DMS153 treated with DMSO at 0.1 percent for 48 hours (cell line): Measurements from ENCODE around the gene EPS8.
A peak's percentile ranks its signal among the peaks of the same experiment; 100 is the strongest.

Experiments used
- DNase-seq: peaks from one replicate; lab custom pipeline; 2025; ENCODE audit not compliant: unreplicated experiment; lab: John Stamatoyannopoulos, UW

Gene EPS8

GRCh38 chr12:15721316-15722115 lies 67.7 kb downstream of the EPS8 start:
- DNase-seq: no peak

GRCh38 chr12:15720295-15720694 lies 68.9 kb downstream of the EPS8 start:
- DNase-seq: no peak

GRCh38 chr12:15719230-15719629 lies 70.0 kb downstream of the EPS8 start:
- peak; percentile 28 for DNase-seq

- DNase-seq: no peak
Measured at GRCh38 chr12:15717940-15718567, 71.1 kb downstream of the EPS8 start.

DNA sequence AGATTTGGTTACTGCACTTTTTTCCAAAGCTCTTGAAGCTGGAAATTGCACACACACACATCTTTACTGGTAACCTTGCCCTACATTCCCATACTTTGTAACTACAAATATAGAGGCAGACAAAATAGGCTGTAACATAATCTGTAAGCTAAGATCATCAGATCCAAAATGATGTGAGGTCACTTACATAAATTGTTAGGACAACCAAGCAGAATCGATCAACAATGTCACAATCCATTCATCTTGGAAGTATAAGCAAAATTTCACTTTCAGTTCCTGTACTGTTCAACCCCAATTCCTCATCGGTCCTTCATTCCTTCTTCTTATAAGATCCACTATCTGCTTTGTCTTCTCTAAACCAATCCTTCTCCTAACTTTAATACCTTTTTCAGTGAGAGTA lies 72.6 kb downstream of the EPS8 start:
- no peak for DNase-seq

DNA sequence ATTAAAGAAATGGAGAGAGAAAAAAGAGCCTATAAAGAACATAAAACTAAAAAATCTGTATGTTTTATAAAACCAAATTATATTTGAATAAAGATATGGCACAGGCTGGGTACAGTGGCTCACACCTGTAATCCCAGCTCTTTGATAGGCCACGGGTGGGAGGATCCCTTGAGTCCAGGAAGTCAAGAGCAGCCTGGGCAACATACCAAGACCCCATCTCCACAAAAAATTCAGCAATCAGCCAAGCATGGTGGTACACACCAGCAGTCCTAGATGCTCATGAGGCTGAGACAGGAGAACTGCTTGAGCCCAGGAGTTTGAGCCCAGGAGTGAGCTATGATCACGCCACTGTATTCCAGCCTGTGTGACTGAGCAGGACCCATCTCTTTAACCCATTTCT lies 74.9 kb downstream of the EPS8 start:
- DNase-seq: no peak

DNA sequence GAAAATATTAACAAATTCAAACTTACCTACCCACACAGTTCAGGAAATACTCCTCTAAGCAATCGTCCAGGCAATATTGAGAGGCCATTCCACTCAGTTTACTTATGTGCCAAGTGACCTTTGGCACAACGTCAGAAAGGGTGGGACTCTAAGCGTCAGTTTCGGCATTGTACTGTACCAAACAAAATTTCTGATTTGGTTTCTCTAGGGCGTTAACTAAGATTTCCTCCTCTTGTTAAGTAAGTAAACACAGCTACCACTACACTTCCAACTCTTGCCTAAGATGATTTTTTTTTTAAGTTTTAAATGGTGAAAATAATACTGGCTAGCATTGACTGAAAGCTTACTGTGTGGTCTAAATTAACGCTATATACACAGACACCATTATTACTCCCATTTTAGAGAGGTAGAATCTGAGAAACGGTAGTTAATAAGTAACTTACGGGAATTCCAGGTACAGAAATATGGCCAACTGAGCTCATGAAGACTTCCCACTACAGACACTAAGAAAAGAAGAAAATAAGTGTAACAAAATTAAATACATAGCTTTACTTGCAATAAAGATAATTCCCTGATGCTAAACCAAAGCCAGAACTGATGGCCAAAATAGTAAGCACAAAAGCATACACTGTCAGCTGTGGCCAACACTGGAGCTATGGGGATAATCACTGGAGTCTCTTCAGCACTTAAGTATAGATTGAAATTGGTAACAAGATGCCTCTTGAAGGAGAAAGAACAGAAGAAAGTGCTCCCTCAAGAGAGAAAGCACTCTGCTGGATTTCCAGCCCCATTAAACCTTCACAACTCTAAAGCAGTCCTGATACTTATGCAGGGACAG lies 76.1 kb downstream of the EPS8 start:
- DNase-seq: no peak

- DNase-seq: no peak
Measured at GRCh38 chr12:15712160-15712559, 77.0 kb downstream of the EPS8 start.

- no peak for DNase-seq
Measured at GRCh38 chr12:15710860-15711510, 78.2 kb downstream of the EPS8 start.

DNA sequence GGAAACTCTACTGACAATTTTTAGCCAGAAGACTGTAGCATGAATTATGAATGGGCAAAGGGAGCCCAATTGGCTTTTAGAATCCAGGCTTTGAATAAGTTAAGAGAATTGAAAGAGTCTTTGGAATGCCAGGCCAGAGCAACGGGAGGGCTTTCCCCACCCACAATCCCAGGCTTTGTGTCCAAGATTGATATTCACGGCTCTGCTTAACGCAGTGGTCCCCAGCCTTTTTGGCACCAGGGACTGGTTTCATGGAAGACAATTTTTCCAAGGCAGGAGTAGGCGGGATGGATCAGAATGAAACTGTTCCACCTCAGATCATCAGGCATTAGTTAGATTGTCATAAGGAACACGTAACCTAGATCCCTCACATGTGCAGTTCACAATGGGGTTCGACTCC lies 79.6 kb downstream of the EPS8 start:
- no peak for DNase-seq

- DNase-seq: no peak
Measured at GRCh38 chr12:15708396-15709076, 80.7 kb downstream of the EPS8 start.

DNA sequence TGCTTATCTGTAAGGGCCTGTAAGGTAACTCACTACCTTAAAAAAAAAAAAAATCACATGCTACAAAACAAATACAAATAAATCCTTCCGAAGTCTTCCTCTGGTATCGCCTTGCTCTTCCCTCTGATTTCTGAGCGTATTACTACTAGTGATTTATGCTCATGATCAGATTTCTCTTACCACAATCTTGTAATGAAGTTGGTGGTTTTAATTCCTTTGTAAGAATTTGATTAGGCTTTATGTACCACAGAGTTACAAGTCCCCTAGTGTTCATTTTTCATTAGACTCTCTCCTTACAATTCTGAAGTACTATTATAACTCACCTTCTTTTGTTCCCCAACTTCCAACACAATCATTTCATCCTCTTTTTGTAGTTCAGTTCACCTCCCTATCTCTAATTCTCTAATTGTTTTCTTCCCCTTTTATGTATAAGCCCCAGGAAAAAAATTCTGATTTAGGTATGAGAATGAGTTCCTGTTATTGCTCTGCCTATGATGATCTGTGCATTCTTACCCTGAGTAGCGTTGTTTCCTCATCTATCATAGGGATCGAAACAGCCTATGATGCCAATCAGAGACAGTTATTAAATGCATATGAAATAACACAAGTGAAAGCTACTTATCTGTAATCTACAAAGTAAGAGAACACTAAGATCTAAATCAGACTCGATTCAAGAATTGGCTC lies 81.5 kb downstream of the EPS8 start:
- DNase-seq: no peak

DNA sequence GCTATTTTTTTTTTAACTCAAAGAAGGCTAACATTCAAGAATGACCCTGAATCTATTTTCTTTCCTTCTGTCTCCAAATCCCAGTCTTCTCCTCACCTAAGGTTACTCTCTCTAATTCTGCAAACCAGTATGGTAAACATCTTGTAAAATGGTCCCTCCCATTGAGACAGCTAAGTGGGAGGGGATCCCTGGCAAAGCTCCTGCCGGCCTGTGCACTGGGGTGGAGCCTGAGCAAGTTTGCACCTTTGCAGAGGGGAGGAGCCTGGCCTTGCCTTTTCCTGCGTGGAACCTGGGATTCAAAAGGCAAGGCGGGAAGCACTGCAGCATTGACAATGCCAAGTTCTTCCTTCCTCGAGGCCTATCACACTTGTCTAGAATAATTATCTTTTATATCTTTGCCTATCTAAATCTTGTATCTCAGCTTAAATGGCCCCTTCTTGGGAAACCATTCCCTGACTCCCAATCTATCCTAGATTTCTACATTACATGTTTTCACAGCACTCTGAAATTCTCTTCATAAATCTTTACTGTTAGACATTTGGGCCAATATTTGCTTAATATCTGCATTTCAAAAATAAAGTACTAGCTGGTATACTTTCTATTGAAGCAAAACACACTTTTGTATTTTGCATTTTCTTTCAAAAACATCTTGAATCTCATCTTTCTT lies 83.0 kb downstream of the EPS8 start:
- no peak for DNase-seq

- no peak for DNase-seq
Measured at GRCh38 chr12:15705606-15706005, 83.6 kb downstream of the EPS8 start.

DNA sequence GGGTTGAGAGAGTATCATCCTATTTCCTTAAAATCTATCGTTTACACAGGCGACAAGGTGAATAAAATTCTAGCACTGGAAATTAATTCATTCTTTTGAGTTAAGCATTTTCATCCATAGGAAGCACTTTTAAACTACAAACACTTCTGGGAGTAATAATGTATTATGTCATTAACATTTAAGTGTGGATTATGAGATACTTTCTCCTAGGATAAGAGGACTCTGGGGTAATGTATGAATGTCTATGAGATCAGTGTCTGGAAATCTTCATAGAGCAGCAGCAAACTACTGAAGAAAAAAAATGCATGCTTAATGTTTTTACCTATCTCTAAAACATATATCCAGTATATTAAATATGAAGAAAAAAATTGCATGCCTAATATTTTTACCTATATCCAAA lies 86.9 kb downstream of the EPS8 start:
- no peak for DNase-seq

GRCh38 chr12:15701631-15702156 lies 87.5 kb downstream of the EPS8 start:
- no peak for DNase-seq

DNA sequence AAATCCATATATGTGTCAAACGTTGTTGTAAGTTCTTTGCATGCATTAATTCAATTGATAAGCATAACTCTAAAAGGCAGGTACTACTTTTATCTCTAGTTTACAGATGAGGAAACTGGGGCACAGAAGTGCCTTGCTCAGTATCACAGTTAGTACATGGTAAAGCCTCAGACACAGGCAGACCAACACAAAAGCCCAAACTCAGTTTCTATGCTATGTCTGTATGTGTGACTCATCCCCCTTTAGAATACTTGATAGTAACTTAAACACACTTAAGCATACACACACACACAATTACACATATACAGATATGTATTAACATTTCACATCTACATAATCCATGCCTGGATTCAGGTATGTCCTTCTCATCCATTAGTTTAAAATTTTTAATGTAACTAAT lies 88.0 kb downstream of the EPS8 start:
- DNase-seq: no peak

GRCh38 chr12:15700595-15700994 lies 88.6 kb downstream of the EPS8 start:
- no peak for DNase-seq

DNA sequence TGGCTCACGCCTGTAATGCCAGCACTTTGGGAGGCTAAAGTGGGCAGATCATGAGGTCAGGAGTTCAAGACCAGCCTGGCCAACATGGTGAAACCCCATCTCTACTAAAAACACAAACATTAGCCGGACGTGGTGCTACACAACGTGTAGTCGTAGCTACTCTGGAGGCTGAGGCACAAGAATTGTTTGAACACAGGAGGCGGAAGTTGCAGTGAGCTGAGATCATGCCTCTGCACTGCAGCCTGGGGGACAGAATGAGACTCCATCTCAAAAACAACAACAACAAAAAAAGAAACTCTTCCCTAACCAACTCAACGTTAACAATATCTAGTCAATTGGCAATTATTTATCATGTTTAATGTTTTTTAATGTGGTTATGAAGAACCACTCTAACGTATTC lies 89.3 kb downstream of the EPS8 start:
- no peak for DNase-seq
